NCI-H748 treated with DMSO at 0.1 percent for 48 hours (cell line): Measurements from ENCODE around the gene FBXO42.
A peak's percentile ranks its signal among the peaks of the same experiment; 100 is the strongest.
"Not testable (repeated sequence)": the region's sequence is repeated elsewhere in the genome, so short reads cannot be mapped to it uniquely, and the experiment has no call there.

Experiments
- DNase-seq: peaks from one replicate; lab custom pipeline; 2025; lab: John Stamatoyannopoulos, UW

Gene FBXO42

DNA sequence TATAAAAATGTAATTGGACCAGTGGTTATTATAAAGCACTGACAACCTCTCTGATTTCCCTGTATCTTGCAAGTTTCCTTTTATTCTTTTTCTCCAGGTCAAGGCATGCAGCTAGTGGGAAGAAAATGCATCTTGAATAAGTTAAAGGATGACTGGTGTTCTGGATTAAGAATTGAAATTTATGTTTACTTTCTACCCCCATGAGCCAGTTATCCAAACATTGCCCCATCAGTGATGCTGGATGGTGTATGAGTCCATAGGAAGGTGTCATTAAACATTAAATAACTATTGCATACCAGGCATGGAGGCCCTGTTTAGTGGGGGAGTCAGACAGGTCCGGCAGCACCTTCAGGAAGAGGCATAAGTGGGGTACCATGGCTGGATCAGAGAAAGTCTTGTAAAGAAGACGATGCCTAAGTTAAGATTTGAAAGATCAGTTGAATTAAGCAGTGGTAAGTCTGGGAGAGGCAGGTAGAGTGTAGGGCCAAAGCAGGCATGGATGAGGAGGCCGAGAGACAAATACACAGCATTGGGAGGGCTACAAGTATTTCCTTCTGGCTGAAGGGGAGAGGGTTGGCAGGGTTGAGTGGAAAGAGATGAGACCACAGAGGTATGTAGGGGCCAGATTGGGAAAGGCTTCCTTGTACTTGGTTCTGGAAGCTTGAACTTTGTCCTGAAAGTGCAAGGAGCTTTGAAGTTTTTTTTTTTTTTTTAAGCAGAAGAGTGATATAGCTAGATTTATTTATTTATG is 20.4 kb upstream of the FBXO42 start:
- DNase-seq: no peak

DNA sequence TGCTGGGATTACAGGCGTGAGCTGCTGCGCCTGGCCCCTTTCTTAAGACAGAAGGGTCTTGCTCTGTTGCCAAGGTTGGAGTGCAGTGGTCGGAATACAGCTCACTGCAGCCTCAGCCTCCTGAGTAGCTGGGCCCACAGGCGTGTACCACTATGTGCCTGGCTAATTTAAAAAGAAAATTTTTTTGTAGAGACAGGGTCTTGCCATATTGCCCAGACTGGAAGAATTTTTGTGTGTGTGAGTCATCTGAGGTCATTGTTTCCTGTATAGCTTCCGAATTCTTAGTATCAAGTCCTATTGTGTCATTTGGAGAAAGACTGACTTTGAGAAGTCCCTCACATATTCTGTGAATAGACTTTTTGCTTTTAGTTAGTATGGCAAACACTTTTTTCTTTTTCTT is 19.4 kb upstream of the FBXO42 start:
- DNase-seq: no peak

DNA sequence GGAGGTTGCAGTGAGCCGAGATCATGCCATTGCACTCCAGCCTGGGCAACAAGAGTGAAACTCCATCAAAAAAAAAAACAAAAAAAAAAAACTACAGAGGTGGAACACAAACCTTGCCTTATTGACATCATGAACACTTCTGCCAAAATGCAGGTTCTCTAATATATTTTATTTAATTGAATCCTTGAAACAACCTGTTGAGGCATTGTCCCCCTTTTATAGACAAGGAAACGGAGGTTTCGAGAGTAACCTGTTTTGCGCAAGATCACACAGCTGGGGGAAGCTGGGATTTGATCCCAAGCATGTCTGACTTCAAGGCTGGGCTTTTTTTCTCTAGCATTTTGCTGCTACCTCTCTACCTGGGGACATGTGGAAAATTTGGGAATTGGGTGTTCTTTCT is 17.5 kb upstream of the FBXO42 start:
- DNase-seq: no peak

DNA sequence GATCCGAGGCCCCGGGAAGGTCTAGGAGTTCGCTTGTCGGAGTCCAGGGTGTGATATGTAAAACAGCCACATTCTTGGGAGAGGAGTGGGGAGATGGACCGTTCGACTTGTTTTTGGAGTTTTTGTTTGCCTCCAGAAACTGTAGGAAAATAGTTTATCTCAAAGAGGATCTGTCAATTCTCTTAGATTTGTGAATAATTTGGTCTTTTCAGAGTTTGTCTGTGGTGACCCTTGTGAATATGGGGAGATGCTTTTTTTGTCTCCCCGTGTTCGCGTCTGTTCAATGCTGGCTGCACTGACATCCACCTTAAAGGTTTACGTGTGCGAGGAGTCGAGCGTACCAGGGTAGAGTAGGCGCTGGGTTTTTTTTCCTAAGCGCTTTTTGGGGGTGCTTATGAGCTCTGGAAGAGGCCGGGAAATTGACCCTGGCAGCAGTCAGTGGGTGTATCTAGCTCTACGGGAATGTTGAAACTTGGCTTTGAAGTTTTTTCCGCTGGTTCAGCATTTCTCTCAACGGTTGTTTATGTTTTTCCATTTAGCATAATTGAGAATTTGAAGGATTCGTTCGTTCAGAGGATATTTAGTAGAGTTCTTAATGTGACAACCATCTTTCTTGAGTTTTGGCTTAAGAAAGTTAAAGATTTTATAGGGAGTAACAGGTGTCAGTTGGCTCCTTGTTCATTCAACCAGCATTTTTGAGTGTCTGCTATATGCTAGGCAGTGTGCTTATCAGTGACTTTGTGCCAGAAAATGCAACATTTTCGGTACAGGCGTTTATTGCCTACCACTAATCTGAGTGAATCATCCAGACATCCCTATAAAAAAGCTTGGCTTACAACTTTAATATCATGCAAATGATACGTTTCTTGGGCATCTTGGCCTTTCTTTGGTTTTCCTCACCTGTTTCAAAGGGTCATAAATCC is 15.9 kb upstream of the FBXO42 start:
- no peak for DNase-seq

DNA sequence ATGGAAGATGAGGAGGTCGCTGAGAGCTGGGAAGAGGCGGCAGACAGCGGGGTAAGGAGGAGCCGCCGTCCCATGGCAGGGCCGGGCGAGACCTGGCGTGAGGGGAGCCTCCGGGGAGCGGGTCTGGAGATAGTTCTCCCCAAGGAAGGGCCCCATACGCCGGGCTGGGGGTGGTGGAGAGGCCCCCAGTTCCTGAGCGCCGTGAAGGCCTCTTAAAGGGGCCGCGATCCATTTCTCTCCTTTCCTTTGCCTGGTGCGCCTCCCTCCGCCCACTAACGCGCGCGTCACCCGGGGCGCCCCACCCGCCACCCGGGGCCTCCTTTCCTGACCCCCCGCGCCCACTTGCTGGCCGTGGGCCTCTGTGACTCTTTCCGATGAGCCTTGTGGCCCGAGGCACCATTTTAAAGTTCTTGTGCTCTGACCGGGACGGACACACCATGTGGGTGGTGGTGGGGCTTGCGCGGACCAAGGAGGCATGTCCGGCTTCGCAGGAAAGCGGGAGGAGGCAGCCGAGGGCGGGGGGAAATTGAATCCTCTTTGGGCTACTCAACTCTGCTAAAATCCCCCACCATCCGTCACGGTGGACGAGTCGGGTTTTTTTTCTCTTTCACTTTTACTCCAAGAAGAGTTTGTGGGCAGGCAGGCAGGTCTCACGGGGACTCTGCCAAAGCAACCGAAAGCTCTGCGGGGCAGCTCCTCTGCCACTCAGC is 15.1 kb upstream of the FBXO42 start:
- DNase-seq: peak; percentile 32

DNA sequence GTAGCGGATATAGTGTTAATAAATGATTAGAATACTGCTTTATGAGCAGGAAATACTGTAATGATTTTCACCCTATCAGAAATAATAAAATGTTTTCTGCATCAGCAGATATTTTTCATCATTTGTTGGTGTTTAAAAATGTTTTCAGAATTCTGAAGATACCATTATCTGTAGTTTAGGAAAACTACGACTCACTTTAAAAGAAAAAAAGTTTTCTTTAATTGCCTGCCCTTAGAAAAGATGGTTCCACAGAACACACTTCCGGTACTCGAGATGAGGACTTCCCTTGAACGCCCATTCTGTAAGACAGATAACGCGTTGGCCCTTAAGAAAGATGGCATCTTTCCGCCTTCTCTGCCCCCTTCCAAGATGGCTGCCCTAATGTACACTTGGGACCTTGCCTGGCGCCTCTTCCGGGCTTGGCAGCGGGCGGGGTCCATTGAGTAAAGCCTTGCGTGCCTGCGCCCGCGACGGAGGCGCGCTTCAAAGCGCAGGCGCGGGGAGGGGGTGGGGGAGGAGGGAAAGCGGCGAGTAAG is 14.5 kb upstream of the FBXO42 start, which contains the start of gene SZRD1:
TSS of gene SZRD1 (plus strand) at position 521 of the 536 bp plus-strand sequence. CDS start 16 bp downstream, outside the sequence.
- DNase-seq: peak; percentile 92

DNA sequence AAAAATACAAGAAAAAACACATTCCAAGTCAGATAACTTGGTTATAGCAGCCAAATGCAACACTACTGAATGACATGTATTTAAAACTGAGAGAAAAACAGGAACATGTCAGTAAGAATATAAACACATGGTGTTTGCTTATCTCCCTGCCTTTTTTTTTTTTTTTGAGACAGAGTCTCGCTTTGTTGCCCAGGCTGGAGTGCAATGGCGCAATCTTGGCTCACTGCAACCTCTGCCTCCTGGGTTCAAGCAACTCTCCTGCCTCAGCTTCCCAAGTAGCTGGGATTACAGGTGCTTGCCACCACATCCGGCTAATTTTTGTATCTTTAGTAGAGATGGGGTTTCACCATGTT is 12.8 kb upstream of the FBXO42 start:
- DNase-seq: not testable (repeated sequence)

DNA sequence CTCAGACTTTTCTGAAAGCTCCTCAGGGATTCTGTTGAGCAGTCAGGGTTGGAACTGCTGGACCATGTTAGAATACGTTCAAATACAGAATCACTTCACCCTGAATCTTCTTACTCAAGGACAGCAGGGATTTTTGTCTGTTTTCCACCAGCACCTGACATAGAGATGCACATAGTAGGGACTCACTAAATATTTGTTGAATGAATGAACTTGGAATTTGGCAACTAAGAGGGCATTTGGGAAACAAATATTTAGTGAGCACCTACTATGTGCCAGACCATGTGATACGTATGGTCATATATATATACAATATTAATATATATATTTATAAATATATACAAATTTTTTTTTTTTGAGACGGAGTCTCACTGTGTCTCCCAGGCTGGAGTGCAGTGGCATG is 4.6 kb upstream of the FBXO42 start:
- no peak for DNase-seq

DNA sequence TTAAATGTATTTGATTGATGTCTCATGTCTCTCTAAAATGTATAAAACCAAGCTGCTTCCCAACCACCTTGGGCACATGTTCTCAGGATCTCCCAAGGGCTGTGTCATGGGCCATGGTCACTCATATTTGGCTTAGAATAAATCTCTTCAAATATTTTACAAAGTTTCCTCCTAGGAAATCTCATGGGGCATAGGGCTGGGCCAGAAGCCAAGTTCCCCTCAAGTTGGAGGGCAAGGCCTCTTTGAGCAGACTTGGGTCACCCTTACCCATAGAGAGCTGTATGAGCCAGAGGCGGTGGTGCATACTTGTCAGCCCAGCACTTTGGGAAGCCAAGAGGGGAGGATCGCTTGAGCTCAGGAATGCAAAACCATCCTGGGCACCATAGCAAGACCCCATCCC is 2.3 kb upstream of the FBXO42 start:
- no peak for DNase-seq

DNA sequence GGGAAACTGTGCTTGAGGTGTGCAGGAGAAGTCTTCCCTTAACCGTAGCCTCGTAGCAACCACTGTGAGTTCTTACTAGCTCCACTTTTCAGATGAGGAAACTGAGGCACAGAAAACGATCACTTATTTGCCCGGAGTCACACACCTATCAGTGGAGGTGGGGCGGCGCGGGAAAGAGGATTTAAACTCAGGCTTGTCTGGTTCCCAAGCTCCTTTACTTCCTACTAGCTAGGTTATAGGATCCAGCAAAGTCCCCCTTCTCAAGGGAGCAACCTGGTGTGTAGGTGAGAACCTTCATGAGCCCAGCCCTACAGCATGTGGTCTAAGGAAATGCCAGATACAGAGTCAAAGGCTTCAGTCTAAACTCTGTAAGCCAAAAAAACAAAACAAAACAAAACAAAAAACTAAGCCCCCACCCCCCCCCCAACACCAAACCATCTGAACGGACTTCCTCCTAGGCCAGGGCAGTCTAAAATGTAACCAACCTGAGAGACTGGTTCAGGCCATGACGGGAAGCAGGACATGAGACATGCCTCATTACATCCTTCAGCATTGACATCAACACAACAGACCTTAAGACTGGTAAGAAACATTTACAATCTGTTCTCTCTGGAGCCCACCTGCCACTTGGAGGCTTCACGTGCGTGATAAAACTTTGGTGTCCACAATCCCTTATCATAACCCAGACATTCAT is 709 bp upstream of the FBXO42 start:
- DNase-seq: no peak

DNA sequence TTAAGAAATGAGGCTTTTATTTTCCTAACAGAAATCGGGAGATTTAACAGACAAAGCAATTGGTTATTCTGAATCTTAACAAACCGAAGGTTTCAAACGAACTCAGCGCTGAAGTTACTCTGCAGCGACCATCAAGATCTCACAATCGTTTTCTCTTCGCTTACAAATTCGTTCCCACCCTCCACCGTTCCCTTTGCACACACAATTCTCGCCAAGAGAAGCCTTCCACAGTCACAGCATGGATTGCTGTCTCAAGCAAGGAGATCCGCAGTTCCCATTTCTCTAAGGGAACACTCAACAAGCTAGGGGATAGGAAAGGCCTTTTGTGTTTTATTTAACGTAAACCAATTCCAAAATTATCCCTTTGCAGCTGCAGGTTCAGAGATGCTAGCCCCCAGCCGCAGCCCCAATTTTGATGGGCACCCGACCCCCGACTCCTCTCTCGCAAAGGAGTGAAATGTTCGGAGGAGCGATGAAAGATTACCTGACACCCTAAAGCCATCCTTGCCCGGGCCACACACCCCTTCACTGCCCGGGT is 755 bp downstream of the FBXO42 start:
- no peak for DNase-seq

DNA sequence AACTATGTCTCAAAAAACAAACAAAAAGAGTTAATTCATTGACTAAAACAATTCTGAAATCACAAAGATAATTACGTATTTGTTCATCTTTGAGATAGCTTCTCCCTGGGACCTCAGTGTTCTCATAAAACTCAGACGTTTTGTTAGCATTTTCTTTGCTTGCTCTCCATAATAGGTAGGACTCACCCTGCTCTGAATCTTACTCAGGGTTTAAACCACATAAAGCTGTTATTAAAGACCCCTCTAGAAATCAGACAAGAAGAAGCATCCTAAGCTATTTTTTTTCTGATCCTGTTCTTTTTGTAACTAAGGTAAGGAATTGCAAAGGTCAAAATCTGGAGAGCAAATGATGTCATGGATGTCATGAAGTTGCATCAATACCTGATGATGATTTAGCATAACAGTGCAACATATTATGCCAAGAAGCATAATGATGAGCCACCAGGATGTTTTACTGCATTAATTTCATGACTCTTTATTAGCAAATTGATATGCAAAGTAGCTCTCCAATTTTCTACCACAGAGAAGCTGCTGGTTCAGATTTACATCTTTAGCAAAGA is 2.4 kb downstream of the FBXO42 start:
- no peak for DNase-seq

DNA sequence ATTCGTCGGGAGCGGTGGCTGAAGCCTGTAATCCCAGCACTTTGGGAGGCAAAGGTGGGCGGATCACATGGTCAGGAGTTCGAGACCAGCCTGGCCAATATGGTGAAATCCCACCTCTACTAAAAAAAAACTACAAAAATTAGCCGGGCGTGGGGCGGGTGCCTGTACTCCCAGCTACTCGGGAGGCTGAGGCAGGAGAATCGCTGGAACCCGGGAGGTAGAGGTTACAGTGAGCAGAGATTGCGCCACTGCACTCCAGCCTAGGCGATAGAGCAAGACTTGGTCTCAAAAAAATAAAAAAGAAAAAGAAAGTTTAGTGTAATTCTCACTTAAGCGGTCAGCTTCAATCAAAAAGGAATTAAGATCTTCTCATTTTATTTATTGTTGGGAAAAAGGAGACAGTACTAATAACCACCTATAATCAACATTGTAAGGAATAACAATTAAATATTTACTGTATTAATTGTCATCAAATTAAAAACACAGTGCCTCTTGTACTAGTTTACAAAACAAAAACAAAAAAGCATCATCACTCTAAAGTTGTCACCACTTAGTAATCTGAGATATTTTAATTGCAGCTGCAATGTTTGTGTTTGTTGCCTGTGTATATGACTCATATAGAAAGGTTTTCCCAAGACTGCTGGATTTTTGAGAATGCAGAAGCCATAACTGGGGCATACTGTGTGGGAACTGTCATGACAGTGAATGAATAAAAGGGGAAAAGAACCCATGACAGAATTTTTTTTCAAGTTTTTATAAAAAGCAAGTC is 3.7 kb downstream of the FBXO42 start:
- DNase-seq: no peak

DNA sequence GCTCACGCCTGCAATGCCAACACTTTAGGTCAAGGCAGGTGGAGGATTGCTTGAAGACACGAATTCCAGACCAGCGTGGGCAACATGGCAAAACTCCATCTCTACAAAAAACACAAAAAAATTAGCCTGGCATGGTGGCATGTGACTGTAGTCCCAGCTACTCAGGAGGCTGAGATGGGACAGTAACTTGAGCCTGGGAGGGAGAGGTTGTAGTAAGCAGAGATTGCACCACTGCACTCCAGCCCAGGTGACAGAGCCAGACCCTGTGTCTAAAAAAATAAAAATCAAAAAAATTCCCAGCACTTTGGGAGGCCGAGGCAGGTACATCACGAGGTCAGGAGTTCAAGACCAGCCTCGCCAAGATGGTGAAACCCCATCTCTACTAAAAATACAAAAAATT is 9.0 kb downstream of the FBXO42 start:
- not testable (repeated sequence) for DNase-seq

DNA sequence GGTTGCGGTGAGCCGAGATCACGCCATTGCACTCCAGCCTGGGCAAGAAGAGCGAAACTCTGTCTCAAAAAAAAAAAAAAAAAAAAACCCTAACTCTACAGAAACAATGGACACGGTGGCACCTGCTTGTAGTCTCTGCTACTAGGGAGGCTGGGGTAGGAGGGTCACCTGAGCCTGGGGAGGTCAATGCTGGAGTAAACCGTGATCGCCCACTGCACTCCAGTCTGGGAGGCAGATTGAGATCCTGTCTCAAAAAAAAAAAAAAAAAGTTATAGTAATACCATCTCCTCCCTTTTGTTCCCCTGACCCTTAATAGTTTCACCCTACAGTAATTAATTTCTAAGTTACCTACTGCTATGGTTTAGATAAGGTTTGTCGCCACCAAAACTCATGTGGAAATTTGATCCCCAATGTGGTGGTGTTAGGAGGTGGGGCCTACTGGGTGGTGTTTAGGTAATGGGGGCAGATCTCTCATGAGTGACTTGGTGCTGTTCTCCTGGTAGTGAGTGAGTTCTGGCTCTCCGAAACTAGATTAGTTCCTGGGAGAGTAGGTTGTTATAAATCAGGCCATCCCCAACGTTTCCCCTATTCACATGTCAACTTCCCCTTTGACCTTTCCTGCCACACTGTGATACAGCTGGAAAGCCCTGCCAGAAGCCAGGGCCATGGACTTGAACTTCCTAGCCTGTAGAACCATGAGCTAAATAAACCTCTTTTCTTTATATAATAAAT is 9.8 kb downstream of the FBXO42 start:
- DNase-seq: no peak

DNA sequence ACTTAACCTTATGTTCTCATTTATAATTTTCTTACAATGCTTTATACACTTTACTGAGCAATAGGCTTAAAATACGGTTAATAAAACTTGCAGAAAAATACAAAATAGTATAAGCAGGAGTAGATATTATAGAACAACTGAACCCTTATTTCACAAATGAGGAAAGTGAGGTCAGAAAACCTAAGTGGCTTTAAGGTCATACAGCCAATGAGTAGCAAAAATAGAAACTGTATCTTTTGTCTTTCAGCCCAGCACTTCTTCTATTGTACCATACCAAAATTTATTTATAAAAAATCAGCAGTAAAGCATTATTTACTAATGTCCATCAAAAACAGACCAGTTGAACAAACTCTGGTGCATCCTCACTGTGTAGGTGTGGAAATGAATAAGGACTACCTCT is 11.6 kb downstream of the FBXO42 start:
- DNase-seq: no peak

DNA sequence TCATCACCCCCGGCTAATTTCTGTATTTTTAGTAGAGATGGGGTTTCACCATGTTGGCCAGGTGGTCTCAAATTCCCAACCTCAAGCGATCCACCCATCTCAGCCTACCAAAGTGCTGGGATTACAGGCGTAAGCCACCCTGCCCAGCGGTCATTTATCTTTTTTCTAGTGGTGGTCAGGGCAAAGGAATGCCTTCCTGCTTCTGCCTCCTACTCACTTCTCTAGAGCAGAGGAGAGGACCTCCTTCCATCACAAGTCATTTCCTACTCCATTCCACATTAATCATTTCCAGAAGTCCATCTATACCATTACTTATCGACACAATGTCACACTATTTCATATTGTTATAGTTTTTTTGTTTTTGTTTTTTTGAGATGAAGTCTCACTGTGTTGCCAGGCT is 13.3 kb downstream of the FBXO42 start:
- no peak for DNase-seq

DNA sequence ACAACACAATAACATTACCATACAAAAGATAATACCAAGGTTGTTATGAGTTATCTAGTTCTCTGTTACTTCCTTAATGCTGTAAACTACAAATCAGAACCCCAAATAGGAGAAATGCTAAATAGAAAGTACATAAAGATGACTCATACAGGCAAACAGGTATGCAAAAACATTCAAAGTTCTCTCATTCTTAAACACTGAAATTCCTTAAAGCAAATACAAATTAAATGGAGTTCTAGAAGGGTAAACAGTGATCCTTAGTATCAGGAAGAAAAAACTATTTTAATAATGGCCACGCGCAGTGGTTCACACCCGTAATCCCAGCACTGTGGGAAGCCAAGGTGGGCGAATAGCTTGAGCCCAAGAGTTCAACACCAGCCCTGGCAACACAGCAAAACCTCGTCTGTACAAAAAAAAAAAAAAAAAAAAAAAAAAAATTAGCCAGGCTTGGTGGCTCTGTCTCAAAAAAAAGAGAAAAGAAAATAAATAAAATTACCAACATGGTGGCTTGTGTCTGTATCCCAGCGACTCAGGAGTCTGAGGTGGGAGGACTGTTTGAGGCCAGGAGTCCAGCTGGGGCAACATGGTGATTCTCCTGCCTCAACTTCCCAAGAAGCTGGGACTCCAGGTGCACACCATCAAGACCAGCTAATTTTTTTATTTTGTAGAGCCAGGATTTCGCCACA is 17.5 kb downstream of the FBXO42 start:
- DNase-seq: no peak

DNA sequence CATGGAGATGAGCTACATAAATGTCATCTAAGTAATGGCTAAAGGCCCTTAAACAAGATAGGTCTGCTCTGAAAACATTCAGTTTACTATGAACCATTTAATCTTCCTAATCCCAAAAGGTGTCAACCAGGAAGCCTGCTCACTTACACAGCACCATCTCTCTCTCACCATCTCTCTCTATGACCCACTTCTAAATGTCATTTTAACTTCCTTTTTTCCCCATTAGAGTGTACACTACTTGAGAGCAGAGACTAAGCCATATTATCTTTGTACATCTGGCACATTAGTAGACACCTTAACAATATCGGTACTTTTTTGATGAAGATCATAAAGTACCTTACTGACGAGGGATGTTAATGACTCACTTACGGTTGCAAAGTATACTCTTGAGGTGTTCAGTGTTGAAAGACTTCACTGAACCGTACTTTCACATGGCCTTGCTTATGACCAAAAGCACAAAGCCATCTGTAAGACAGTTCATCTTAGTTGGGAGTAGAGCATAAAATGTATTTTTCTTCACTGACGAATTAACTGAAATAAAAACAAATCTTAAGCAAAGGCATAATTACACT is 25.4 kb downstream of the FBXO42 start:
- no peak for DNase-seq
